ENCODE data around the gene TAF4.

TAF4 gene

DNA sequence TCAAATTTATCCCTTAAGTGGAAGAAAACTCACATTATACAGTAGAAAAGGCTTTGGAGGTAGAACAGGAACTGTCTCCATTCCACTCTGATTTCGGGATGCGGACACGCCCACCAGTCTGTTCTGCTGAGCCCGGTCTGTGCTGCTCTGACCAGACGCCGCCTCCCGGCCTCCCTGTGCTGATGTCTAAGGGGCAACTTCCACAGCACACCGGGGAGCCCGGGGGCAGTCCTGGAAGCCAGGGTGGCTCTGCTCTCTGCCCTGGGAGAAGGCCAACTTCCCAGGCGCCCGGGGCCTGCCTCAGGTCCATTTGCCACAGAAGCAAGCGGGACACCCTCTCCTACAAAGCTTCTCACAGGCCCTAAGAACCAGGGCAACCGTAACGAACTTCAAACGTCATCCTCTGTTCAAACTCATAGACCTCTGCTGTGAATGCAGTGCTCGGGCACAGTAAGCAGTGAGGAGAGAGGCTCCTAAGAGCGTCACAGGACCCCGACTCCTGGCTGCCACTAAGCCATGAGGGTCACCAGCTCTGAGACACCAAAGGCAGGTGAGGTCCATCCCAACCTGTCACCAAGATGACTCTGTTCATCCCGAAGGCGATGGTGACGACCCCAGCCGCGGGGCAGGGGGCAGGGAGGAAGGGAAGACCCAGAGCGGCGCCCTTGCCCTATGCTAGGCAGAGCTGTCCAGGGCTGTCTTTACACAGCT, 5.6 kb downstream of the TAF4 start:
- no peaks in the 10 kb centered on the region for H3K4me1 ChIP-seq (ENCODE audit: control insufficient read depth, insufficient read depth, low read length)
- CTCF ChIA-PET = no interaction called here
- peaks cover 0 to 37% of the 10 kb centered on the region in 2 experiments; a peak in 1 of 3 replicates for H3K36me3 ChIP-seq (ENCODE audit: control insufficient read depth in 2 of 2, insufficient read depth in 1 of 2, low read length in 2 of 2)
- TF ChIP-seq ZNF776 (tag by site-specific recombination; IDR thresholded peaks at IDR 0.05; ENCODE audit: borderline replicate concordance) (no peak), KLF10 (tag by site-specific recombination; IDR thresholded peaks at IDR 0.05) (0 out of 2 replicates have a peak, but pooled peaks have one; percentile 37), ZNF600 (tag by site-specific recombination; IDR thresholded peaks at IDR 0.05) (0 out of 2 replicates have a peak, but pooled peaks have one; percentile 27), KLF9 (tag by site-specific recombination; IDR thresholded peaks at IDR 0.05; ENCODE audit: low read depth) (peak; percentile 23; the same call in 1 of the 2 replicates)
- no peaks in the 10 kb centered on the region for H3K9me3 ChIP-seq (ENCODE audit: control insufficient read depth, insufficient read depth, low read depth, low read length)
- H3K4me3 ChIP-seq (ENCODE audit: low read depth, low read length) = no peak overlapping the region
- H3K27ac ChIP-seq (ENCODE audit: extremely low read depth, low read depth, low read length) = no peak overlapping the region
- POLR2A ChIA-PET = no interaction called here

DNA sequence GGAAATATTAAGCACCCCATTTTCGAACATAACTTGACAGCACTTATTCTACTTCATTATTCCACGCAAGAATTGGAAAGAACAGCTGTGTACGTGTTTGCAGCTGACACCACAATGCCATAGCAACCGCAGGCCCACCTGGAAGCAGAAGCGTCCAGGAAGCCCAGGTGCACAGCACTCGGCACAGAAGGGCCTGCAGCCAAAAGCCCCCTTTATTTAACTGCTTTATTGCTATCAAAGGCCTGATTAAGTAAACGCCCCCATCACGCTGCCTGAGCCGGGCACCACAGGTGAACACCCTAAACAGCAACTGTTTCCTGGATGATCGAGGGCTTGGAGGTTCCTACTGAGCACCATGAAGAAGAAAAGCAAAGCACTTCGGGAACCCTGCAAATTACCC, 6.3 kb downstream of the TAF4 start:
- Histone ChIP-seq H3K9me3 (ENCODE audit: control insufficient read depth, insufficient read depth, low read depth, low read length) (no peaks in the 10 kb centered on the region), H3K36me3 (ENCODE audit: control insufficient read depth in 2 of 2, insufficient read depth in 1 of 2, low read length in 2 of 2) (peaks cover 0 to 41% of the 10 kb centered on the region in 2 experiments; a peak in 1 of 3 replicates), H3K27ac (ENCODE audit: extremely low read depth, low read depth, low read length) (no peak overlapping the region), H3K4me1 (ENCODE audit: control insufficient read depth, insufficient read depth, low read length) (no peaks in the 10 kb centered on the region), H3K4me3 (ENCODE audit: low read depth, low read length) (no peak overlapping the region)
- TF ChIP-seq ZNF354C (tag by site-specific recombination; IDR thresholded peaks at IDR 0.05; ENCODE audit: borderline replicate concordance, low read depth) = no peak
- no peak for TF ChIP-seq YY1 (tag by site-specific recombination; IDR thresholded peaks at IDR 0.05)
- no peak for TF ChIP-seq ZNF175 (tag by site-specific recombination; IDR thresholded peaks at IDR 0.05)
- TF ChIP-seq ZNF670 (tag by site-specific recombination; IDR thresholded peaks at IDR 0.05; ENCODE audit: low read depth) = no peak
- no peak for TF ChIP-seq ZNF426 (tag by site-specific recombination; IDR thresholded peaks at IDR 0.05)
- TF ChIP-seq ZNF324 (tag by site-specific recombination; IDR thresholded peaks at IDR 0.05) = no peak
- TF ChIP-seq ZNF214 (tag by site-specific recombination; IDR thresholded peaks at IDR 0.05; ENCODE audit: borderline replicate concordance) = no peak
- TF ChIP-seq, protein P1, sequence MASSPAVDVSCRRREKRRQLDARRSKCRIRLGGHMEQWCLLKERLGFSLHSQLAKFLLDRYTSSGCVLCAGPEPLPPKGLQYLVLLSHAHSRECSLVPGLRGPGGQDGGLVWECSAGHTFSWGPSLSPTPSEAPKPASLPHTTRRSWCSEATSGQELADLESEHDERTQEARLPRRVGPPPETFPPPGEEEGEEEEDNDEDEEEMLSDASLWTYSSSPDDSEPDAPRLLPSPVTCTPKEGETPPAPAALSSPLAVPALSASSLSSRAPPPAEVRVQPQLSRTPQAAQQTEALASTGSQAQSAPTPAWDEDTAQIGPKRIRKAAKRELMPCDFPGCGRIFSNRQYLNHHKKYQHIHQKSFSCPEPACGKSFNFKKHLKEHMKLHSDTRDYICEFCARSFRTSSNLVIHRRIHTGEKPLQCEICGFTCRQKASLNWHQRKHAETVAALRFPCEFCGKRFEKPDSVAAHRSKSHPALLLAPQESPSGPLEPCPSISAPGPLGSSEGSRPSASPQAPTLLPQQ (tag by site-specific recombination; IDR thresholded peaks at IDR 0.05) = no peak
- no peak for TF ChIP-seq ZNF223 (tag by site-specific recombination; IDR thresholded peaks at IDR 0.05)
- TF ChIP-seq ZSCAN23 (tag by site-specific recombination; IDR thresholded peaks at IDR 0.05) = no peak
- TF ChIP-seq ZNF350 (tag by site-specific recombination; IDR thresholded peaks at IDR 0.05) = no peak
- TF ChIP-seq, protein P2, sequence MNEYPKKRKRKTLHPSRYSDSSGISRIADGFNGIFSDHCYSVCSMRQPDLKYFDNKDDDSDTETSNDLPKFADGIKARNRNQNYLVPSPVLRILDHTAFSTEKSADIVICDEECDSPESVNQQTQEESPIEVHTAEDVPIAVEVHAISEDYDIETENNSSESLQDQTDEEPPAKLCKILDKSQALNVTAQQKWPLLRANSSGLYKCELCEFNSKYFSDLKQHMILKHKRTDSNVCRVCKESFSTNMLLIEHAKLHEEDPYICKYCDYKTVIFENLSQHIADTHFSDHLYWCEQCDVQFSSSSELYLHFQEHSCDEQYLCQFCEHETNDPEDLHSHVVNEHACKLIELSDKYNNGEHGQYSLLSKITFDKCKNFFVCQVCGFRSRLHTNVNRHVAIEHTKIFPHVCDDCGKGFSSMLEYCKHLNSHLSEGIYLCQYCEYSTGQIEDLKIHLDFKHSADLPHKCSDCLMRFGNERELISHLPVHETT (tag by site-specific recombination; IDR thresholded peaks at IDR 0.05) = no peak
- no peak for TF ChIP-seq ZNF785 (tag by site-specific recombination; IDR thresholded peaks at IDR 0.05)
- TF ChIP-seq ZNF341 (tag by site-specific recombination; IDR thresholded peaks at IDR 0.05; ENCODE audit: low read depth) = no peak
- TF ChIP-seq, protein P3, sequence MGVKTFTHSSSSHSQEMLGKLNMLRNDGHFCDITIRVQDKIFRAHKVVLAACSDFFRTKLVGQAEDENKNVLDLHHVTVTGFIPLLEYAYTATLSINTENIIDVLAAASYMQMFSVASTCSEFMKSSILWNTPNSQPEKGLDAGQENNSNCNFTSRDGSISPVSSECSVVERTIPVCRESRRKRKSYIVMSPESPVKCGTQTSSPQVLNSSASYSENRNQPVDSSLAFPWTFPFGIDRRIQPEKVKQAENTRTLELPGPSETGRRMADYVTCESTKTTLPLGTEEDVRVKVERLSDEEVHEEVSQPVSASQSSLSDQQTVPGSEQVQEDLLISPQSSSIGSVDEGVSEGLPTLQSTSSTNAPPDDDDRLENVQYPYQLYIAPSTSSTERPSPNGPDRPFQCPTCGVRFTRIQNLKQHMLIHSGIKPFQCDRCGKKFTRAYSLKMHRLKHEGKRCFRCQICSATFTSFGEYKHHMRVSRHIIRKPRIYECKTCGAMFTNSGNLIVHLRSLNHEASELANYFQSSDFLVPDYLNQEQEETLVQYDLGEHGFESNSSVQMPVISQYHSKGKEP (tag by site-specific recombination; IDR thresholded peaks at IDR 0.05) = no peak
- no peak for TF ChIP-seq SP3 (tag by site-specific recombination; IDR thresholded peaks at IDR 0.05)
- CTCF ChIA-PET = no interaction called here
- POLR2A ChIA-PET = no interaction called here

All from HEK293 (cell line).